Left ventricle myocardium inferior (tissue), 1 donor: ENCODE results near the gene CDC42BPB. TPM values are rescaled to one million over a fixed set of nuclear protein-coding genes. Genes with fewer than 3 reads are reported as not detected.

Experiments
- DNase-seq: peaks from one replicate; pipeline ENCODE4 v3.0.0-alpha.2; 2020
- H3K27ac ChIP-seq: fragments of 200-600 bp; replicated peaks from 2 replicates; pipeline ENCODE4 v1.8.0; 2021
- H3K27me3 ChIP-seq: fragments of 200-600 bp; 2 replicates; pipeline ENCODE4 v1.8.0; 2021; ENCODE audit warnings: low read depth
- H3K36me3 ChIP-seq: fragments of 200-600 bp; 2 replicates; pipeline ENCODE4 v1.8.0; 2021
- H3K4me1 ChIP-seq: fragments of 200-600 bp; 2 replicates; pipeline ENCODE4 v1.8.0; 2021
- H3K4me3 ChIP-seq: fragments of 200-600 bp; 2 replicates; pipeline ENCODE4 v1.8.0; 2021; ENCODE audit warnings: mild to moderate bottlenecking, moderate library complexity
- H3K9me3 ChIP-seq: fragments of 200-600 bp; replicated peaks from 2 replicates; pipeline ENCODE4 v1.8.0; 2021
- intact Hi-C: fragments of 100-400 bp; cut with micrococcal nuclease; formaldehyde crosslinking; loops from one replicate; pipeline ENCODE4 v1.11.0; 2022
- total RNA-seq: library from RNA; stranded (reverse); fragmentation: NEBNext Ultra II Directional; extraction: Animal tissue kit (Norgen Biotek cat#: 25700); gene quantifications from one replicate; pipeline ENCODE4 v1.2.1, GENCODE V29; 2021
- TF ChIP-seq, protein P1 (sequence below): fragments of 200-600 bp; IDR thresholded peaks from 2 replicates; pipeline ENCODE4 v1.8.0; 2021; ENCODE audit warnings: antibody characterized with exemption, mild to moderate bottlenecking, borderline replicate concordance
- donor health status: DM: no; HTN: yes; CAD: no; lungs with severe emphysema.

Gene CDC42BPB
- total RNA-seq, 1 donor from 2014 or later = 67.1 TPM

DNA sequence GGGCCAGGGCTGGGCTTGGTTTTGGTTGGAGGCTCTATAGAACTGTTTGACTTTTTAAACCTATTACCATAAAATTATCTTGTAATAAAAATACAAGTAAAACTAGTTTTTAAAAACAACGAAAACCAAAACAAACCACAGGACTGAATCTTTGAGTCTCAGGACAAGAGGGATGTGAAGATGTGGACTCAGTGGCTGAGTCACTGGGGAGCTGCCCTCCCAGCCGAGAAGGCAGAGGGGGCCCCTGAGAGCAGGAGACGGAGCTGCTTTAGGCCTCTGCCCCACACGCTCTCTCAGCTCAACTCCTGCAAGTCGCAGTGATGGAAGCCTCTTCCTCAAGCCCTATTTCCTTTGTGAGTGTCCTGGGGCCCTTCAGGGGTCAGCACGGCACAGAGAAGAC is 59.0 kb downstream of the CDC42BPB start:
- Histone ChIP-seq H3K4me1 (no peaks in the 10 kb centered on the region), H3K27ac (no peak overlapping the region), H3K36me3 (peaks cover 91% of the 10 kb centered on the region), H3K27me3 (no peaks in the 10 kb centered on the region), H3K4me3 (no peak overlapping the region), H3K9me3 (no peaks in the 10 kb centered on the region)
- TF ChIP-seq, protein P1, sequence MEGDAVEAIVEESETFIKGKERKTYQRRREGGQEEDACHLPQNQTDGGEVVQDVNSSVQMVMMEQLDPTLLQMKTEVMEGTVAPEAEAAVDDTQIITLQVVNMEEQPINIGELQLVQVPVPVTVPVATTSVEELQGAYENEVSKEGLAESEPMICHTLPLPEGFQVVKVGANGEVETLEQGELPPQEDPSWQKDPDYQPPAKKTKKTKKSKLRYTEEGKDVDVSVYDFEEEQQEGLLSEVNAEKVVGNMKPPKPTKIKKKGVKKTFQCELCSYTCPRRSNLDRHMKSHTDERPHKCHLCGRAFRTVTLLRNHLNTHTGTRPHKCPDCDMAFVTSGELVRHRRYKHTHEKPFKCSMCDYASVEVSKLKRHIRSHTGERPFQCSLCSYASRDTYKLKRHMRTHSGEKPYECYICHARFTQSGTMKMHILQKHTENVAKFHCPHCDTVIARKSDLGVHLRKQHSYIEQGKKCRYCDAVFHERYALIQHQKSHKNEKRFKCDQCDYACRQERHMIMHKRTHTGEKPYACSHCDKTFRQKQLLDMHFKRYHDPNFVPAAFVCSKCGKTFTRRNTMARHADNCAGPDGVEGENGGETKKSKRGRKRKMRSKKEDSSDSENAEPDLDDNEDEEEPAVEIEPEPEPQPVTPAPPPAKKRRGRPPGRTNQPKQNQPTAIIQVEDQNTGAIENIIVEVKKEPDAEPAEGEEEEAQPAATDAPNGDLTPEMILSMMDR = no peak
- intact Hi-C loops = no loop called here
- DNase-seq = no peak

DNA sequence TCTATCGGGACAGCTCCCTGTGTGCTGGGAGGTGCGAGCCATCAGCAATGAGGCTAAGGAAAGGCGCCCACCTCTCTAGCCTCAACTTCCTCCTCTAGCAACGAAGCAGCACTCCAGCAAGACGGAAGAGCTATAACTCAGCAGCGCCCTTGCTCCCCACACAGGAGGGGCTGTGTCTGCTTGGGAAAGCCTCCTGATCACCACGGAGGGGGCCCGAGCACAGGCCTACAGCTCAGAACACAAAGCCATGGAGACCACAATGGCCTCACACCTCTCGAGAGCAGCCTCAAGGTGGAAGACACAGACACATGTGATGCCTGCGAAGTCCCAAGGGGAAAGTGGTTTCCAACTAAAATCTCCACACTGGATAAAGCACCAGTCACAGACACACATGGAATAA is 60.4 kb downstream of the CDC42BPB start:
- H3K36me3 ChIP-seq = peaks cover 90% of the 10 kb centered on the region
- no peaks in the 10 kb centered on the region for H3K27me3 ChIP-seq
- no peaks in the 10 kb centered on the region for H3K9me3 ChIP-seq
- H3K27ac ChIP-seq = no peak overlapping the region
- intact Hi-C loops = no loop called here
- H3K4me1 ChIP-seq = no peaks in the 10 kb centered on the region
- no peak for DNase-seq
- no peak overlapping the region for H3K4me3 ChIP-seq
- TF ChIP-seq, protein P1 = no peak

DNA sequence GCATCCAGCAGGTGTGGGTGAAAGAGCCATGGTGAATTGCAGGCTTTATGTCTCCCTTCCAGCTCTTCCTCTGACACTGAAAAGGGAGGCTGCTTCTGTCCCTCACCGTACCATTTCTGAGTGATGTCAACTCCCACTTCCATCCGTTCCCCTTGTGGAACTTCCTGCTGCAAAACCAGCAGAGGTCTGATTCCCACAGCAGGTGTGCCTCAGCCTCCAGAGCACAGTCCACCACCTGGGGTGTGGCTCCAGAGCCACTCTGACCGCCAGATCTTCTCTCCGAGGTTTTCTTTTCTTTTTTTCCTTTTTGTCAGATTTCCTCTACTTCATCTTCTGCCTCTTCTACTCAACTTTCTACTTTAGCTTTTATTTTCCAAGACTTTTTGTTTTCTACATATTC is 62.7 kb downstream of the CDC42BPB start:
- H3K27me3 ChIP-seq = no peaks in the 10 kb centered on the region
- H3K36me3 ChIP-seq = peaks cover 91% of the 10 kb centered on the region
- no peak overlapping the region for H3K4me3 ChIP-seq
- intact Hi-C loops = no loop called here
- TF ChIP-seq, protein P1 = no peak
- H3K4me1 ChIP-seq = no peaks in the 10 kb centered on the region
- H3K9me3 ChIP-seq = no peaks in the 10 kb centered on the region
- DNase-seq = no peak
- no peak overlapping the region for H3K27ac ChIP-seq

DNA sequence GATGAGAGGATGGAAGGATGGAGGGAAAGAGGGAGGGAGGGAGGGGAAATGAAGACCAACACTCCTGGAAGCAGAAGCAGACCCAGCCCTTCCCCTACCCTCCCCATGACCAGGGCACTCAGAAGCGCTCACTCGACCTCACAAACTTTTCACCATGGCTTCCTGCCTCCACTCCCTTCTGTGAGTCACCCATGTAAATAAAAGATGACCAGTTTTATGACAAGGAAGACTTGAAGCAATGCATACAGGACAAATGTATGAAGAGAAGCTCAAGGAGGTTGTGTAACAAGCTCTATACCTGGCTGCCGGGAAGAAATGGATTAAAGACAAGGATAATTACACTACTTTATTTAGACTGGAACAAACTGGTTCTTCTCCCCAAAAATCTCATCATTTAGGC is 63.8 kb downstream of the CDC42BPB start:
- H3K36me3 ChIP-seq = peaks cover 94% of the 10 kb centered on the region
- intact Hi-C loops = no loop called here

DNA sequence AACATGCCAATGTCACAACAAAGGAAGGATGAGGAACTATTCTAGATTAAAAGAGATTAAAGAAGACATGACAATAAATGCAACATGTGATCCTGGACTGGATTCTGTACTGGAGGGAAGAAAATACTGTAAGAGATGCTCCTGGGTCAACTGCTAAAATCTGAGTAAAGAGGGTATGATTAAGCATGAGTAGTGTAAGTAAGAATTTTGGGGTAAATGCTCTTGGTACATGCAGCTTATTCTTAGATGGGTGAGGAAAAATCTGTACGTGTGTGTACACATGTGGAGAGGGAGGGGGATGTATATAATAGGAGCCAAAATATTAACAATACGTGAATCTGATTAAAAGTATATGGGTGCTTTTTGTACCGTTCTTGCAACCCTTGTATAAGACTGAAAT is 66.0 kb downstream of the CDC42BPB start:
- Histone ChIP-seq H3K36me3 (peaks cover 92% of the 10 kb centered on the region), H3K4me1 (no peaks in the 10 kb centered on the region), H3K9me3 (peaks cover 22% of the 10 kb centered on the region), H3K4me3 (no peak overlapping the region), H3K27me3 (no peaks in the 10 kb centered on the region), H3K27ac (no peak overlapping the region)
- TF ChIP-seq, protein P1 = no peak
- intact Hi-C loops = no loop called here
- DNase-seq = no peak

More for the DNA sequence above, 63.8 kb downstream of the CDC42BPB start:
- Histone ChIP-seq H3K27ac (no peak overlapping the region), H3K9me3 (peaks cover 9% of the 10 kb centered on the region), H3K4me1 (no peaks in the 10 kb centered on the region), H3K27me3 (no peaks in the 10 kb centered on the region), H3K4me3 (no peak overlapping the region)
- no peak for DNase-seq
- TF ChIP-seq, protein P1 = no peak

DNA sequence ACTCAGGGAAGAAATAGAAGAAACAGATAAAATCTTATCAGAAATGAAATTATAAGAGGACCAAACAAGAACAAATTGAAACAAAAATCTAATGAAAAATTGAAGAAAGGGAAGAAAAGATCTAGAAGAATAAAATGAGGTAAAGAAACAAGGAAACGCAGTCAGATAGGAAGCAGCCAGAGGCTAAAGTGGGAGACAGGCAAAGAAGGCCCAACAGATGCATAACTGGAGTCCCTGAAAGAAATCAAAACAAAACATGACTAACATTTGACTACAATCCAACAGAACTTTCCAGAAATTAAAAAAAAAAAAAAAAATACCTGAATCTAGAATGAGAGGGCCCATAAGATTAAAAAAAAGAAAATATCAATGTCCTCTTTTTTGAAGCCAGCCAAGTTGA is 69.3 kb downstream of the CDC42BPB start:
- peaks cover 91% of the 10 kb centered on the region for H3K36me3 ChIP-seq
- DNase-seq = no peak
- TF ChIP-seq, protein P1 = no peak

More for the DNA sequence above, 69.3 kb downstream of the CDC42BPB start:
- intact Hi-C loops = no loop called here
- Histone ChIP-seq H3K4me1 (no peaks in the 10 kb centered on the region), H3K9me3 (peaks cover 22% of the 10 kb centered on the region), H3K4me3 (no peak overlapping the region), H3K27me3 (no peaks in the 10 kb centered on the region), H3K27ac (no peak overlapping the region)
